Thoracic aorta (tissue), 2 donors: ENCODE results near the gene TLE3. TPM values are rescaled to one million over a fixed set of nuclear protein-coding genes. Genes with fewer than 3 reads are reported as not detected.

Experiments used
- ATAC-seq: fragments of 150-250 bp; one replicate; pipeline ENCODE4 v1.8.0; 2017; ENCODE audit warnings: low read depth; ENCODE audit not compliant: insufficient number of reproducible peaks, low FRiP score
- DNase-seq: peaks from one replicate; pipeline ENCODE4 v3.0.0-alpha.2; 2020; ENCODE audit warnings: low spot score
- H3K27ac ChIP-seq, 2 donors: fragments of 200-600 bp; sonication (generic); 1 replicate in 1 of 2; 2 replicates in 1 of 2; pipeline ENCODE4 v1.5.1; 2016; ENCODE audit warnings: mild to moderate bottlenecking in 2 of 2, moderate library complexity in 2 of 2
- H3K27me3 ChIP-seq: fragments of 200-600 bp; sonication (generic); replicated peaks from 2 replicates; pipeline ENCODE4 v1.6.0; 2016; ENCODE audit warnings: mild to moderate bottlenecking; ENCODE audit not compliant: insufficient read depth
- H3K36me3 ChIP-seq: fragments of 200-600 bp; sonication (generic); one replicate; pipeline ENCODE4 v1.5.1; 2016
- H3K4me1 ChIP-seq, 2 donors: fragments of 200-600 bp; sonication (generic); 1 replicate in 1 of 2; 2 replicates in 1 of 2; pipeline versions ENCODE4 v1.5.1 to v1.6.0; 2016; ENCODE audit warnings: low read depth in 2 of 2, mild to moderate bottlenecking in 1 of 2; ENCODE audit not compliant: control insufficient read depth in 1 of 2
- H3K4me3 ChIP-seq: fragments of 200-600 bp; sonication (generic); 2 replicates; pipeline ENCODE4 v1.5.1; 2016; ENCODE audit warnings: mild to moderate bottlenecking
- H3K9me3 ChIP-seq: fragments of 200-600 bp; sonication (generic); 2 replicates; pipeline ENCODE4 v1.5.1; 2016
- CTCF ChIP-seq: fragments of 200-600 bp; sonication (generic); IDR thresholded peaks from one replicate; pipeline ENCODE4 v1.5.1; 2019; ENCODE audit warnings: antibody characterized with exemption
- total RNA-seq, 2 donors: library from RNA; depleted of rRNA; stranded (reverse); fragments of >200 nt; gene quantifications; one replicate each; pipeline versions ENCODE4 v1.1.0 to v1.2.3, GENCODE V29; 2016

The TLE3 gene
- total RNA-seq, 2 donors from 2014 or later = 78.3 to 124 TPM

DNA sequence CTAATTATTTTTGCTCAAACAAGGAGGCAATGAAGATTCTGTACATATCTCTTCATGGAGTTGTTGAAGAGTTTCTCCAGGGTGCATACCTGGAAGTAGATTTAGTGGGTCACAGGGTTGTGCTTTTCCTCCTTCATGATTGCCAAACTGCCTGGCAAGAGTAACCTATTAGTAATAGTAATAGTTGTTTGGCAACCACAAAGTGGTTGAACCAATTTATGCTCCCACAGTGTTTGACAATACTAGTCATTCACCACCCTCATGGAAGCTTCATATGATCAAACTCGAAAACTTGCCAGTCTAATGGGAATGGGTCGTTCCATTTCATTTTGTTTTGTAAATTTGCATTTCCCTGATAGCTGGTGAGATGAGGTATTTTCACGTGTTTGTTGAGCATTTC, 57.8 kb downstream of the TLE3 start:
- no peak overlapping the region for H3K4me3 ChIP-seq
- no peaks in the 10 kb centered on the region for H3K36me3 ChIP-seq
- H3K9me3 ChIP-seq = no peaks in the 10 kb centered on the region
- ATAC-seq (no peak), DNase-seq (no peak)
- TF ChIP-seq CTCF = no peak
- H3K4me1 ChIP-seq = no peaks in the 10 kb centered on the region
- H3K27me3 ChIP-seq = no peaks in the 10 kb centered on the region
- no peak overlapping the region for H3K27ac ChIP-seq

DNA sequence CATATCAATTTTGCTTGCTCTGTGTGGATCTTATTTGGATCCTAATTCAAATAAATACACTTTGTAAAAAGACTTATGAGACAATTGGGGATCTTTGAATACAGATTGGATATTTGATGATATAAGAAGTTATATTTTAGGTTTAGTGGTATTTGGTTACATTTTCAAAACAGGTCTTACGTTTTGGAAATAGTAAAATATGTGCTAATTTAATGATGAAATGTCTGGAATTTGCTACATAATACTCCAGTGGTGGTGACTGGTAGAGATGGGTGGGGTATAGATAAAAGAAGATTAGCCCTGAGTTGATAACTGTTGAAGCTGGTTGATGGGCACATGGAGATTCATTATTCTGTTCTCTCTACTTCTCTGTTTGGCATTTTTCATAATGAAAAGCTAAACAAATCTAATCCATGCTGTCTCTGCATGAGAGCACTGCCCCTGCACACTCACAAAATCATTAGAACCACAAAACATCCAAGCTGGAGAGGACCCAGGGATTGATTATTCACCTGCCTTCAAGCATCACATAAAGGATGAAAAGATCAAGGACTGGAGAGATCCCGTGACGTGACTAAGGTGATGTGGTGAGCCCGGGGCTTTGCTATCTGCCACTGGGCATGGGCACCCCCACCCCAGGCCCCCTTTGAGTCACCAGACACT, 58.9 kb downstream of the TLE3 start:
- Histone ChIP-seq H3K27ac (no peak overlapping the region), H3K9me3 (no peaks in the 10 kb centered on the region), H3K4me1 (no peaks in the 10 kb centered on the region), H3K36me3 (no peaks in the 10 kb centered on the region), H3K4me3 (no peak overlapping the region), H3K27me3 (no peaks in the 10 kb centered on the region)
- TF ChIP-seq CTCF = no peak
- ATAC-seq (no peak), DNase-seq (no peak)

DNA sequence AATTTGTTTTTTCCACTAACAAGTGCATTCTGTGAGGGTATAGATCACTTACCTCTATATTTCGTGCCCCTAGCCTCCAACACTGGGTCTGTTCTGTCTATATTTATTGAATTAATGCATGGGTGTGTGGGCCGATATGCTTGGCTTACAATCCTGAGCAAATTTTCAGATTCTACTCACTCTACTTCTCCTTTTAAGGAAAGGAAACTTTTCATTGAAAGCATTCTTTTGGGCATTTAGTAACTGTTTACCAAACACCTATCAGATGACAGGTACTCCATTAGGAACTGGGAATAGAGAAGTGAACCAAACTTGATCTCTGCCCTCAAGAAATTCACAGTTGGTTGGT, 60.5 kb downstream of the TLE3 start:
- no peak overlapping the region for H3K4me3 ChIP-seq
- no peak overlapping the region for H3K27ac ChIP-seq
- no peaks in the 10 kb centered on the region for H3K9me3 ChIP-seq
- H3K4me1 ChIP-seq = no peaks in the 10 kb centered on the region
- TF ChIP-seq CTCF = no peak
- DNase-seq (no peak), ATAC-seq (no peak)
- no peaks in the 10 kb centered on the region for H3K36me3 ChIP-seq
- no peaks in the 10 kb centered on the region for H3K27me3 ChIP-seq

DNA sequence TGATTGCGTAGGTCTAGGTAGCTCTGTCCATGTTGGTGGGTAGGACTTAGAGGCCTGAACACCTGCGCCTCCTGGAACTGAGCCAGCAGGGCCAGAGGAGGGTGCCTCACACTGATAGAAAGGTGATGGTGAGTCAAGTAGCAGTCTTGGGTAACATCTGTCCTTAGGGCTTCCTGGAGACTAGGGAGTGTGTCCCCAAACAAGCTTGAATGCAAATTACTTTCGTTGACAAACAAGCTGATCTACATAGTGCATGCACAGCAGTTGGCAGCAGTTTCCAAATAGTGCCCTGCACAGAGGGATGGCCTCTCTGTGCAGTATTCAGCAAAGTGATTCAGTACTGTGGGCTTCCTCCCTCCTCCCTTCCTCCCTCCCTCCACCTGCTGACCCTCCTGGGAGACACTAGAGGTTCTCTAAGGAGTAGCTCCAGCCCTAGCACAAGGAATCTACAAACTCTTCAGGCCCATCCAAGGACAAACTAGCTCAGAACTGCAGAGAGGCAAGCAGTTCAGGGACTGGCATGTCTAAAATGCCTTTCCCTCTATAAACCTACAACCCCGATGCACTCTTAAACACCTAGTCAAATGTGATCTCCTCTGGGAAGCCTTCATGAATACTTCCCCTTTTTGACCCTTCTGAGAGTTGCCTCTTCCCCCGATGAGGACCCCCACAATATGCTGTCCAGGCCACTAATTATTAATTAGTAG, 61.0 kb downstream of the TLE3 start:
- ATAC-seq (no peak), DNase-seq (no peak)
- Histone ChIP-seq H3K9me3 (no peaks in the 10 kb centered on the region), H3K27ac (no peak overlapping the region), H3K4me3 (no peak overlapping the region), H3K27me3 (no peaks in the 10 kb centered on the region), H3K36me3 (no peaks in the 10 kb centered on the region), H3K4me1 (no peaks in the 10 kb centered on the region)
- no peak for TF ChIP-seq CTCF

GRCh38 chr15:70035719-70036077, 62.0 kb downstream of the TLE3 start:
- no peak for TF ChIP-seq CTCF
- H3K4me1 ChIP-seq = no peaks in the 10 kb centered on the region
- H3K27me3 ChIP-seq = no peaks in the 10 kb centered on the region
- DNase-seq (no peak), ATAC-seq (no peak)
- no peak overlapping the region for H3K27ac ChIP-seq
- H3K36me3 ChIP-seq = no peaks in the 10 kb centered on the region
- no peak overlapping the region for H3K4me3 ChIP-seq
- no peaks in the 10 kb centered on the region for H3K9me3 ChIP-seq
